Astrocyte of the hippocampus (primary cell): ENCODE measurements around the gene ACACA.

ENCODE experiments used
- DNase-seq: peaks from one replicate; pipeline ENCODE4 v3.0.0; 2011; ENCODE audit warnings: low read depth, low spot score

Gene ACACA

GRCh38 chr17:37231887-37232286 is 174.7 kb downstream of the ACACA start:
- DNase-seq = no peak

- no peak for DNase-seq
Measured at GRCh38 chr17:37230633-37231032, 176.0 kb downstream of the ACACA start.

DNA sequence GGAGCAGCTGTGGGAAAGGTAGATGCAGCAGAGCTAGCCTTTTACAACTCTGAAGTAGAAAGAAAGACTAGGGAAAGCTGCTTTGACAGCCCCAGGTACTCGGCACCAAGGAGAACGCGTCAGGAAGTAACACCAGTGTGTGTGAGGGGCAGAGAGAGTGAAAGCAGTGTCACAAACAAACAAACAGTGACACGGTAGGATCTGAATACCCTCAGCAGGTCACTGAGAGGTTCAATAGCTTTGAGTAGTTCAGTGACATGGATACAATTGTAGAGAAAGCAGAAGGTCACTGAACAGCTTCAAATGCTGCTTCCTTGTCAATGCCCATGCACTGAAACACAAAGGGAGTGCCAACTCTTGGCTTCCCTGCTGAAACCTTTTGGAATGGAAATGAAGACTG is 181.2 kb downstream of the ACACA start:
- DNase-seq = no peak

GRCh38 chr17:37221865-37222264 is 184.8 kb downstream of the ACACA start:
- DNase-seq = no peak

DNA sequence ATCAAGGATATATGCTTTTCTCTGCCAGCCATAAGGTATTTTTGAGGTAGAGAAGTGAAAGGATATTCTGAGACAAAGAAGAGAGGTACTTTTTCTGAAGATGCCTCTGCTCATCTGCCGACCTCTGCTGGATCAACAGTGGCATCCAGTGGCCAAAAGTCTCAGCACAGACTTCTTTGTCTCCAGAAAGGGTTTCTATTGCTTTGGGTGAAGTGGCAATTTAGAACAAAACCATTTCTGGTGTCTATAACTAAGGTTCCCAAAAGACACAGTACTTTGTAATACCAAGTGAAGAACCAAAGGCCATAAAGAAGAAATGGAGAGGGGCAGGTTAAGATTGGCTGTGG is 186.1 kb downstream of the ACACA start:
- peak; percentile 58 for DNase-seq

- DNase-seq = no peak
Measured at GRCh38 chr17:37219876-37220606, 186.6 kb downstream of the ACACA start.

DNA sequence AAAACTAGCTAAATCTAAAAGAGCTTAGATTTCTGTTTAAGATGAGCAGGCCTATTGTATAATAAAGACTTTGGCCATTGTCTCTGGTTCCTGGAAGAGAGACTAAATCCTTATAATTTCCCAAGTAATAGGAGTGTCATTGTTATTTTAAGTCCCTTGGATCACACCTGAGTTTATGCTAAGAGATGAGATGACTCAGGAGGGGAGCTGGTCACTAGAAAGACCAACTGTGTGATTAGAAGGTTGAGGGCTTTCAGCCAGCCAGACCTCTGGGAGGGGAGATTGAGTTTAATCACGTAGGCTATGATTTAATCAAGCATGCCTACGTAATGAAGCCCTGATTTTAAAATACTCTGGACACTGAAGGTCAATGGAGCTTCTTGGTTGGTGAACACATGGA is 187.8 kb downstream of the ACACA start:
- no peak for DNase-seq

- DNase-seq = no peak
Measured at GRCh38 chr17:37214416-37214815, 192.2 kb downstream of the ACACA start.

GRCh38 chr17:37213927-37214326 is 192.7 kb downstream of the ACACA start:
- no peak for DNase-seq

DNA sequence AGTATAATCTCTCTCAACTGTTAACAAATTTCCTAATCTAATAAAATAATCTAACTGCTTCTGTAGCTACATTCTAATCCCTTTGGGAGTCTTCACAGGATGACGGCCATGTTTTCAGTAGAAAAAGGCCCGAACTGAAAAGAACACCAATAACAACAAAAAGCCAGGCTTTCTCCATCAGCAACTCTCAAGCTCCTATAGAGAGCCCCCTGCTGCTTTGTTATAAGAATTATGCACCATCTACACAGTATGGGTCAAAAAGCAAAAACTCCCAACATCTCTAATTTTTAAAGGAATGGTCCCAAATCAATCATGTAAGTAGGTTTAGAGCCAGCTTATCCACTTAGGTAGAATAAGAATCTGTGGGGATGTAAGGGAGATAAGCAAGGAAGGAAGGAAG is 194.5 kb downstream of the ACACA start:
- peak; percentile 11 for DNase-seq

DNA sequence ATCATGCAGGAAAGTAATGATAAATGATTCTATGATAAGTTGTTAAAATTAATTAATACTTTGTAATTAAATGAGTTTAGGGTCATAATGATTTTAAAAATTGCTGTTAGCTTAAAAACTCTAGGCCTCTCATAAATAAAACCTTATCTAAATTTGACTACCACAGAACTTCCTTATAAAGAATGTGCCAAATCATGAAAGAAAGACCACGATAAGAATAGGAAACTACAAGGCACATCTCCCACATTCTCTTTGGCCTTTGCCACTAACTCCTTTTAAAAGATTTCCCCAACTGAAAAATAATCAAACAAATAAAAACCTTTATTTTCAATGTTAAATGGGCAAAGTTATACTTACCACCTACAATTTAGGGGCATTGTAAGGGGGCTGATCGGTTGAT is 195.5 kb downstream of the ACACA start:
- no peak for DNase-seq

GRCh38 chr17:37207103-37207502 is 199.5 kb downstream of the ACACA start:
- no peak for DNase-seq

DNA sequence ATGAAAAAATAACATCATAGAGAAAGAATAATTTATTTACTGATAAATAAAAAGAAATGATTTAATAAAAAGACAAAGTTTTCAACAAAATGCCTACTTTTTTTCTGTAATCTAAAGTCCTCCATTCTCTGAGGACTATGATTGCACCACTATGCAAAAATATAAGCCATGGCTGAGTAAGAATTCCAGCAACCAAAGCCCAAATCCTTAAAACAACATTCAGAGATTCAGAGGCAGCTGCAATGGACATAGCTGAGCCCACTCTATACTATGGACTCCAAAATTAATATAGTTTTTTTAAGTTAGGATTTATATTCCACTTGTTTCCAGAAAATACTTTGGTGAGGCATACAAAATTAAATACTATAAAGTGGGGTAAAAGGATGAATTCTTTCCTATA is 200.3 kb downstream of the ACACA start:
- no peak for DNase-seq

GRCh38 chr17:37200497-37200896 is 206.1 kb downstream of the ACACA start:
- no peak for DNase-seq

DNA sequence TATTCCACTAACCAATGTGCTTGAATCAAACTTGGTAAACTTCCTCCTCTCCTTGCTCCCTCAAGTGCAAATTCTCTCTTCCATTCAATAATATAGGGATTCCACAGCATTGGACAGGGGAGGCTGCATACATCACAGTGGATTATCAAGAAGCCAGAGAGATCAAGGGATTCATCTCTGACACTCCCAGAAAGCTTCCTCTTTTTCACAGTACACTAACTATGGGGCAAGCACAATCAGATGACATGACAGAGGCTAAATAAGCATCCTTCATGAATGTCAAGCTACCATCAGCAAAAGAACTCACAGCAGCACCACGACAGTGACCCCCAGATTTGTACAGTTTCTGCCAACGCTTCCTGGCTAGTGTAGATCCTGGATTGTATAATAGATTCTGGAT is 209.3 kb downstream of the ACACA start:
- DNase-seq = no peak

- DNase-seq = no peak
Measured at GRCh38 chr17:37194208-37194607, 212.4 kb downstream of the ACACA start.

- DNase-seq = peak; percentile 30
Measured at GRCh38 chr17:37191219-37191618, 215.4 kb downstream of the ACACA start.

GRCh38 chr17:37190493-37190892 is 216.1 kb downstream of the ACACA start:
- DNase-seq = no peak

GRCh38 chr17:37188157-37188556 is 218.5 kb downstream of the ACACA start:
- no peak for DNase-seq

GRCh38 chr17:37187262-37187661 is 219.4 kb downstream of the ACACA start:
- DNase-seq = peak; percentile 17

- DNase-seq = peak; percentile 55
Measured at GRCh38 chr17:37182786-37183465, 223.7 kb downstream of the ACACA start.

DNA sequence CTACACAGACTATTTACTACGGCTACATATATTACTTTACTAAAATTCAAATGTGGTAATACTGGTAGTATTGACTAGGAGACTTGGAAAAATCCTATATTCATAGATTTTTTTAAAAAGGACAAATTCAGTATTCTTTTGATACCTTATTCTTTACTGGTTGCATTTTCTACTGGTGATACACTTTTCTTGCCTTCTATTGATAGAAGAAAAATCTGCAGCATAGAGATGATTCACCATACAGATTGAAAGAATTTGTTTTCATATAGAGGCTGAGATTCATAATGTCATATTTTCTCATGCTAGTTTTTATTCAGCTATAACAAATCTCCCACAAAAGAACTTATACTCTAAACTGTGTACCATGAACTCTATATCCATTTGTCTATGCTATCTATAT is 226.3 kb downstream of the ACACA start:
- no peak for DNase-seq

GRCh38 chr17:37179893-37180292 is 226.7 kb downstream of the ACACA start:
- peak; percentile 56 for DNase-seq
